GM12878 (cell line): ENCODE data around the gene NDUFC2. TPM values are rescaled to one million over a fixed set of nuclear protein-coding genes. Genes with fewer than 3 reads are reported as not detected.

Experiments
- ATAC-seq: fragments of 200-7000 bp; cut with Tn5 transposase; 3 replicates; pipeline ENCODE4 v1.9.1; 2020; ENCODE audit warnings: mild to moderate bottlenecking, moderate library complexity
- BruUV-seq: library from RNA; stranded (reverse); fragments of 400-500 nt; replicated peaks from 2 replicates; lab custom pipeline; 2021; lab: Mats Ljungman, UMichigan
- CTCF ChIA-PET: fragments of 300-600 bp; sonication (Branson Sonifier 250); formaldehyde crosslinking; extraction: SDS; loops from one replicate; lab custom pipeline; 2021; ENCODE audit warnings: inconsistent platforms; lab: Yijun Ruan, JAX
- POLR2A ChIA-PET: fragments of 350-600 bp; formaldehyde crosslinking; extraction: SDS; loops from one replicate; lab custom pipeline; 2021; ENCODE audit warnings: inconsistent platforms; lab: Charles Lee
- RAD21 ChIA-PET: fragments of 300-600 bp; sonication (Branson Sonifier 250); formaldehyde crosslinking; loops from one replicate; lab custom pipeline; 2023; ENCODE audit warnings: antibody characterized with exemption; ENCODE audit not compliant: unreplicated experiment; lab: Charles Lee
- SMC1A ChIA-PET: fragments of 300-600 bp; sonication (Branson Sonifier 250); formaldehyde crosslinking; loops from one replicate; lab custom pipeline; 2023; ENCODE audit not compliant: unreplicated experiment, uncharacterized antibody; lab: Charles Lee
- DNase-seq: peaks from one replicate; pipeline ENCODE4 v3.0.0-alpha.2; 2011; ENCODE audit warnings: low read depth, low spot score
- FAIRE-seq: peaks from 3 replicates; lab custom pipeline; 2011; peaks lifted over from hg19 to GRCh38; lab: Jason Lieb, UNC
- H2AFZ ChIP-seq: 2 replicates; pipeline ENCODE4 v1.6.0; 2011; ENCODE audit warnings: low read depth, low read length, control low read depth; ENCODE audit not compliant: control insufficient read depth
- H3K27ac ChIP-seq: 2 replicates; pipeline ENCODE4 v1.5.1; 2011; ENCODE audit warnings: control low read depth; ENCODE audit not compliant: control insufficient read depth, insufficient read depth
- H3K27me3 ChIP-seq, 2 experiments: replicated peaks in 1 of 2; 2 replicates each; pipeline versions ENCODE4 v1.6.0 to v1.6.1; 2011; ENCODE audit warnings: low read length in 1 of 2; ENCODE audit not compliant: control insufficient read depth in 2 of 2, insufficient read depth in 2 of 2
- H3K36me3 ChIP-seq, 2 experiments: 2 replicates each; pipeline ENCODE4 v1.5.1; 2011; ENCODE audit warnings: low read length in 1 of 2; ENCODE audit not compliant: control insufficient read depth in 2 of 2, insufficient read depth in 2 of 2
- H3K4me1 ChIP-seq: 2 replicates; pipeline ENCODE4 v1.6.1; 2011; ENCODE audit warnings: mild to moderate bottlenecking, low read length, moderate library complexity, mixed read lengths; ENCODE audit not compliant: control insufficient read depth, insufficient read depth
- H3K4me2 ChIP-seq: 2 replicates; pipeline ENCODE4 v1.6.0; 2011; ENCODE audit warnings: control low read depth; ENCODE audit not compliant: control insufficient read depth, insufficient read depth
- H3K4me3 ChIP-seq: fragments of 200-600 bp; sonication (generic); 2 replicates; pipeline ENCODE4 v1.5.1; 2016
- H3K79me2 ChIP-seq: 2 replicates; pipeline ENCODE4 v1.6.0; 2011; ENCODE audit warnings: low read length; ENCODE audit not compliant: control insufficient read depth, insufficient read depth
- H3K9ac ChIP-seq: 2 replicates; pipeline ENCODE4 v1.8.0; 2011; ENCODE audit warnings: low read length, control low read depth, mixed read lengths; ENCODE audit not compliant: control insufficient read depth, insufficient read depth
- H3K9me3 ChIP-seq: replicated peaks from 3 replicates; pipeline ENCODE4 v1.5.1; 2011; ENCODE audit warnings: mild to moderate bottlenecking, low read length; ENCODE audit not compliant: control insufficient read depth, insufficient read depth
- H4K20me1 ChIP-seq: 2 replicates; pipeline ENCODE4 v1.6.0; 2011; ENCODE audit not compliant: control insufficient read depth, insufficient read depth
- CBX3 ChIP-seq: fragments of 200-600 bp; sonication (generic); IDR thresholded peaks from 2 replicates; pipeline ENCODE4 v1.6.1; 2016; ENCODE audit warnings: low read depth, borderline replicate concordance
- EZH2 ChIP-seq: IDR thresholded peaks from 2 replicates; pipeline ENCODE4 v1.6.1; 2012; ENCODE audit warnings: low read depth, mild to moderate bottlenecking, control low read depth, inconsistent platforms, low read length, borderline replicate concordance; ENCODE audit not compliant: control insufficient read depth
- IRF5 ChIP-seq: fragments of 450-650 bp; IDR thresholded peaks from 2 replicates; pipeline ENCODE4 v1.6.1; 2017; ENCODE audit warnings: borderline replicate concordance
- KAT2A ChIP-seq: conservative IDR thresholded peaks from 2 replicates; pipeline ENCODE4 v1.6.1; 2011; ENCODE audit warnings: low read depth, low read length; ENCODE audit not compliant: control insufficient read depth
- MEF2B ChIP-seq: fragments of 450-650 bp; IDR thresholded peaks from 2 replicates; pipeline ENCODE4 v1.6.1; 2018; ENCODE audit warnings: mild to moderate bottlenecking, moderate library complexity; ENCODE audit not compliant: partially characterized antibody, poor library complexity, severe bottlenecking
- RCOR1 ChIP-seq: conservative IDR thresholded peaks from 2 replicates; pipeline ENCODE4 v1.6.1; 2012; ENCODE audit warnings: low read depth, low read length, improper control_type of control experiment
- WGBS: methylation state at CpG from one replicate; pipeline ENCODE4 v1.1.6; 2016; ENCODE audit warnings: low lambda C conversion rate; ENCODE audit not compliant: insufficient replicate concordance, insufficient coverage; ENCODE audit errors: missing lambda C conversion rate; 5-methylcytosine and 5-hydroxymethylcytosine counted together
- in situ Hi-C: fragments of 300-500 bp; cut with MboI; formaldehyde crosslinking; loops from 9 replicates; pipeline ENCODE4 v1.14.3; 2018; ENCODE audit warnings: mixed read lengths
- intact Hi-C: fragments of 100-400 bp; cut with micrococcal nuclease; formaldehyde crosslinking; loops from one replicate; pipeline ENCODE4 v1.14.2; 2022; ENCODE audit not compliant: unreplicated experiment
- polyA plus RNA-seq, 11 experiments: library from polyadenylated mRNA; depleted of rRNA in 4 of 11; unstranded in 6 of 11; stranded (reverse) in 5 of 11; fragments of >200 nt; fragmentation: Nextera tagmentation in 4 of 11; fragmentation: Illumina TruSeq in 1 of 11; extraction: Ambion mirVana in 4 of 11; extraction: Trizol in 1 of 11; gene quantifications; 1 replicate in 1 of 11; 2 replicates in 10 of 11; pipeline versions ENCODE4 v1.2.1 to v1.2.3, GENCODE V29; 2011 to 2016; ENCODE audit warnings: inconsistent platforms in 2 of 11, missing spikeins in 2 of 11, low read depth in 1 of 11
- total RNA-seq, 4 experiments: library from RNA; depleted of rRNA in 3 of 4; stranded (reverse); fragments of >200 nt in 3 of 4; fragmentation: Illumina TruSeq in 1 of 4; extraction: Trizol in 1 of 4; gene quantifications; 2 replicates each; pipeline versions ENCODE4 v1.2.1 to v1.2.3, GENCODE V29; 2013 to 2021
- TF ChIP-seq, protein P1 (sequence below): fragments of 450-650 bp; IDR thresholded peaks from 2 replicates; pipeline ENCODE4 v1.6.1; 2018; ENCODE audit warnings: borderline replicate concordance, mild to moderate bottlenecking; ENCODE audit not compliant: partially characterized antibody

NDUFC2 gene
- total and polyA plus RNA-seq, 10 of the 15 experiments (the other 5 are each of a cell fraction or from before 2014, with no cell fraction given), result 103 to 529 (median 192) TPM

- BruUV-seq, result no TSS peak
- CTCF ChIA-PET, result interaction anchor here (0.8 to 1.3 kb wide), 3 partner anchors 9 to 19 kb away, joined by 3 to 6 read pairs (median 5); no protein-coding TSS in a partner anchor
- Histone ChIP-seq H3K27ac (no peak overlapping the region), H3K4me3 (no peak overlapping the region), H3K36me3 (peaks cover 0 to 10% of the 10 kb centered on the region in 2 experiments; a peak in 3 of 4 replicates), H3K4me1 (no peaks in the 10 kb centered on the region), H3K9ac (no peak overlapping the region), H3K79me2 (no peaks in the 10 kb centered on the region), H4K20me1 (no peaks in the 10 kb centered on the region), H3K4me2 (no peak overlapping the region), H2AFZ (no peak overlapping the region), H3K27me3 (no peaks in the 10 kb centered on the region), H3K9me3 (no peaks in the 10 kb centered on the region)
- POLR2A ChIA-PET, result no interaction called here
- RAD21 ChIA-PET, result no interaction called here
- DNase-seq (no peak), FAIRE-seq (no peak), ATAC-seq (no peak)
- TF ChIP-seq IRF5, result no peak
- TF ChIP-seq CBX3, result no peak
- intact Hi-C loops, result no loop called here
- in situ Hi-C loops, result no loop called here
- SMC1A ChIA-PET, result no interaction called here
- WGBS, result 95% methylated on average over 2 of the region's 2 CpGs
Observed at GRCh38 chr11:78065203-78065602, 14.5 kb downstream of the NDUFC2 start.

DNA sequence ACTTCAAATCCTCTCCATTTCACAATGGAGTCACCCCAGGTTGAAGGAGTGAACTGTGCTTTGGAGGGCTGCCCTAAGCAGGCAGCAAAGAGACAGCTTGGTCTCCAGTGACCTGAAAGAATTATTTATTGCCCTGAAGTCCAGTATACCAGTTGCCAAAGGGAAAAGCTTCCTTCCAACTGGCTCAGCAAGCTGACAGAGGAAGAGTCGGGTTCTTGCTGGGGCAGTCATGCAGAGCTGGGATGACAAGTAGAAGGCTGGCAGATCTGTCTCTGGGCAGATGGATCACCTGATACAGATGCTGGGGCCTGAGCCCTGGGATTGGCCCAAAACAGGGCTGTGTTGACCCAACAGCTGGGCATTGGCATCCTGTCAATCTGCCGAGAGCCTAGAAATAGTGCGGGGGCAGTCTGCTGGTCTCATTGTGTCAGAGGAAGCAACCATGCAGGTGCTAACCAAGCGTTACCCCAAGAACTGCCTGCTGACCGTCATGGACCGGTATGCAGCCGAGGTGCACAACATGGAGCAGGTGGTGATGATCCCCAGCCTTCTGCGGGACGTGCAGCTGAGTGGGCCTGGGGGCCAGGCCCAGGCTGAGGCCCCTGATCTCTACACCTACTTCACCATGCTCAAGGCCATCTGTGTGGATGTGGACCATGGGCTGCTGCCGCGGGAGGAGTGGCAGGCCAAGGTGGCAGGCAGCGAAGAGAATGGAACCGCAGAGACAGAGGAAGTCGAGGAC, 16.1 kb downstream of the NDUFC2 start, which contains the start of gene THRSP:
Gene THRSP (plus strand): TSS at position 422 of the 742 bp plus-strand sequence. CDS start 21 bp downstream, at position 443.
- ChIA-PET CTCF (no interaction called here), SMC1A (no interaction called here), RAD21 (interaction anchor here (0.5 kb wide), 1 partner anchor 181 kb away, joined by 4 read pairs; no protein-coding TSS in a partner anchor), POLR2A (no interaction called here)
- TF ChIP-seq, protein P1, sequence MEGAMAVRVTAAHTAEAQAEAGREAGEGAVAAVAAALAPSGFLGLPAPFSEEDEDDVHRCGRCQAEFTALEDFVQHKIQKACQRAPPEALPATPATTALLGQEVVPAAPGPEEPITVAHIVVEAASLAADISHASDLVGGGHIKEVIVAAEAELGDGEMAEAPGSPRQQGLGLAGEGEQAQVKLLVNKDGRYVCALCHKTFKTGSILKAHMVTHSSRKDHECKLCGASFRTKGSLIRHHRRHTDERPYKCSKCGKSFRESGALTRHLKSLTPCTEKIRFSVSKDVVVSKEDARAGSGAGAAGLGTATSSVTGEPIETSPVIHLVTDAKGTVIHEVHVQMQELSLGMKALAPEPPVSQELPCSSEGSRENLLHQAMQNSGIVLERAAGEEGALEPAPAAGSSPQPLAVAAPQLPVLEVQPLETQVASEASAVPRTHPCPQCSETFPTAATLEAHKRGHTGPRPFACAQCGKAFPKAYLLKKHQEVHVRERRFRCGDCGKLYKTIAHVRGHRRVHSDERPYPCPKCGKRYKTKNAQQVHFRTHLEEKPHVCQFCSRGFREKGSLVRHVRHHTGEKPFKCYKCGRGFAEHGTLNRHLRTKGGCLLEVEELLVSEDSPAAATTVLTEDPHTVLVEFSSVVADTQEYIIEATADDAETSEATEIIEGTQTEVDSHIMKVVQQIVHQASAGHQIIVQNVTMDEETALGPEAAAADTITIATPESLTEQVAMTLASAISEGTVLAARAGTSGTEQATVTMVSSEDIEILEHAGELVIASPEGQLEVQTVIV, result no peak
- TF ChIP-seq RCOR1, result no peak
- no peak for TF ChIP-seq KAT2A
- no peak for TF ChIP-seq MEF2B
- TF ChIP-seq EZH2, result no peak
- no peak within 1 kb of the TSS for H3K27ac ChIP-seq
- WGBS, result 95% methylated on average over 14 of the region's 14 CpGs
- in situ Hi-C loops, result no loop called here
- ATAC-seq (no peak), DNase-seq (no peak), FAIRE-seq (no peak)
- no peaks in the 10 kb centered on the region for H3K79me2 ChIP-seq
- H2AFZ ChIP-seq, result no peak within 1 kb of the TSS
- H3K4me3 ChIP-seq, result no peak within 1 kb of the TSS
- H3K9ac ChIP-seq, result no peak within 1 kb of the TSS
- H3K4me1 ChIP-seq, result no peaks in the 10 kb centered on the region
- H3K36me3 ChIP-seq, result no peaks in the 10 kb centered on the region; a peak in 1 of 4 replicates
- intact Hi-C loops, result no loop called here
- H3K4me2 ChIP-seq, result no peak within 1 kb of the TSS
- H3K27me3 ChIP-seq, result no peaks in the 10 kb centered on the region
- no peaks in the 10 kb centered on the region for H3K9me3 ChIP-seq
- no peaks in the 10 kb centered on the region for H4K20me1 ChIP-seq
- no TSS peak for BruUV-seq
